ENCODE measurements around the gene PABPN1. TPM values are rescaled to one million over a fixed set of nuclear protein-coding genes. Genes with fewer than 3 reads are reported as not detected.
A peak's percentile ranks its signal among the peaks of the same experiment; 100 is the strongest.

PABPN1 gene
- total RNA-seq, 1 donor from 2014 or later = 337 TPM

DNA sequence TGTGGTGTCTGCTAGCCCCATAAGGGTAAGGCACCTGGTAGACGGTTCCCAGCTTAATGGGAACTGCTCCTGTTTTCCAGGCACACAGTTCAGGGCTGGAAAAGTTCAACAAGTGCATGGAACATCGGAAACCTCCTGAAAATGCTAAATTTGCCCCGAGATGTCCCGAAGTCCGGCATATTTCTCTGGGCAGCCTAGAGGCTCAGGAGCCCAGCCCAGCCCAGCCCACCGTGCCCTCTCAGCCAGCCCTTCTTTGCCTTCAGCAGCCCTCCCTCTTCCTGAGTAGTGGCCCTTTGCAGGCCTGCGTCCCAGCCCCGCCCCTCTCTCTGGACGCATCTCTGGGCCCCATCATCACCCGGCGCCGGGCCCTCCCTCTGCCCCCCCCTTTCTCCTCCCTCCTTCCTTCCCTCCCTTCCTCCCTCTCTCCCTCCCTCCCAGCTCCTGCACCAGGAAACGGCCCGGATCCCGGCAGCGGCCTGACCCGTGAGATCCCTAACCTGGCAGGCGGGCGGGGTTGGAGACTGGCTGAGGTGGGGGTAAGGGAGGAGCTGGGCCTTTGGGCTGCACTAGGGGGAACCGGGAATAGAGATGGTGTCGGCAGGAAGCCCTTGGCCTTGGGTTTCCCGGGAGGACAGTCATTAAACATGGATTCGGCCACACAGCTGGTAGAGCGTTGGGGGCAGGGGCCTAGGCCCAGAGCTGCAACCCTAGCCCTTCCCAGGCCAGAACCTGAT lies 14.7 kb upstream of the PABPN1 start, which contains the start of gene BCL2L2:
Gene BCL2L2 (plus strand): TSS at position 422 of the 734 bp plus-strand sequence. CDS start 935 bp downstream, outside the sequence.
- Mint-ChIP-seq H3K27me3 (no peaks in the 10 kb centered on the region), H3K9me3 (no peaks in the 10 kb centered on the region), H3K36me3 (peaks cover 6% of the 10 kb centered on the region), H3K4me1 (ENCODE audit: unreplicated experiment) (peaks cover 17% of the 10 kb centered on the region), H3K4me3 (peak within 1 kb of the TSS; percentile 97), H3K27ac (peak within 1 kb of the TSS; percentile 82)
- no peak for TF ChIP-seq CTCF (conservative IDR thresholded peaks at IDR 0.05)
- DNase-seq (ENCODE audit: extremely low spot score, unreplicated experiment) = peak; percentile 88

DNA sequence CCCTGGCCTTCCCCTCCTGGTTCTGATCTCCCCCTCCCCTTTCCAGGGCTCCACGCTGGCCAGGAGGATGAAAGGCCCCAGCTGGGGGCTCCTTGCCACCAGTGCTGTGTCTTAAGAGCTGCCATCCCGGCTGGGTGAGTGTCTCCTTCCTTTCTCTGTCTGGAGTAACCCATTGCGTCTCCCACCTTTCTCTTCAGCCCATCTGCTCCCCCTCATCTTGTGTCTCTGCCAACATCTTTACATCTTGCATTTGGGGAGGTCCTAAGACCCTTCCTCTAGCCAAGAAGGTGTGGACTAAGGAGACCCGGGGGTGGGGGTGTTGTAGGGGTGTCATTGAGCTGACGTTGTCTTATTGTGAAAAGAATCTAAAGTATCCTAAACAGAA lies 14.1 kb upstream of the PABPN1 start:
- Mint-ChIP-seq H3K36me3 (peaks cover 6% of the 10 kb centered on the region), H3K9me3 (no peaks in the 10 kb centered on the region), H3K27ac (peak overlapping the region; percentile 82), H3K4me3 (peak overlapping the region; percentile 97), H3K27me3 (no peaks in the 10 kb centered on the region), H3K4me1 (ENCODE audit: unreplicated experiment) (peaks cover 17% of the 10 kb centered on the region)
- no peak for TF ChIP-seq CTCF (conservative IDR thresholded peaks at IDR 0.05)
- no peak for DNase-seq (ENCODE audit: extremely low spot score, unreplicated experiment)

DNA sequence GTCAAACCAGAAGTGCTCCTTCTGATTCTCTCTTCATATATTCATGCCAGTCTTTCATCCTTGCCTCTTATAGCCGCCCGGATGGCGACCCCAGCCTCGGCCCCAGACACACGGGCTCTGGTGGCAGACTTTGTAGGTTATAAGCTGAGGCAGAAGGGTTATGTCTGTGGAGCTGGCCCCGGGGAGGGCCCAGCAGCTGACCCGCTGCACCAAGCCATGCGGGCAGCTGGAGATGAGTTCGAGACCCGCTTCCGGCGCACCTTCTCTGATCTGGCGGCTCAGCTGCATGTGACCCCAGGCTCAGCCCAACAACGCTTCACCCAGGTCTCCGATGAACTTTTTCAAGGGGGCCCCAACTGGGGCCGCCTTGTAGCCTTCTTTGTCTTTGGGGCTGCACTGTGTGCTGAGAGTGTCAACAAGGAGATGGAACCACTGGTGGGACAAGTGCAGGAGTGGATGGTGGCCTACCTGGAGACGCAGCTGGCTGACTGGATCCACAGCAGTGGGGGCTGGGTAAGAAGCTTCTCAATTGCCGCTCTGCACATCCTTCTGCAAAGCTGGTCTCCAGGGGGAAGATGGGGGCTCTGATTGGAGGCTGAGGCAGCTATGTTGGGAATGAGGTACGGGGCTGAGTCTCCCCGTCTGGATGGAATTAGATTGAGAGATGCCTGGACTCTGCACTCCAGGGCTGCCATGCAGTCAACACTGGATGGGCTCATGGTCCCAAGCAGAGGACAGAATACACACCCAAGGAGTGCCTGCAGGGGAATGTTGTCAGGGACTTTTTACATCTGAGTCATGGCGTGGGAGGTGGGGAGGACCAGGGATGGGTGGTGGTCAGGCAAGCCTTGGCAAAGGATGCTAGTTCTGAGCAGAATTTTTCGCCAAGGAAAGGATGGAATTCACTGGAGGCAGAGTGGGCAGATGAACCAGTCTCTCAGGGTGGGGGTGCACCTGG lies 13.3 kb upstream of the PABPN1 start:
- no peak for DNase-seq (ENCODE audit: extremely low spot score, unreplicated experiment)
- no peaks in the 10 kb centered on the region for H3K27me3 Mint-ChIP-seq

GRCh38 chr14:23308721-23309445 lies 12.4 kb upstream of the PABPN1 start:
- no peak for TF ChIP-seq CTCF (conservative IDR thresholded peaks at IDR 0.05)
- no peak for DNase-seq (ENCODE audit: extremely low spot score, unreplicated experiment)
- Mint-ChIP-seq H3K27me3 (no peaks in the 10 kb centered on the region), H3K9me3 (no peaks in the 10 kb centered on the region), H3K36me3 (peaks cover 10% of the 10 kb centered on the region), H3K27ac (no peak overlapping the region), H3K4me1 (ENCODE audit: unreplicated experiment) (peaks cover 17% of the 10 kb centered on the region), H3K4me3 (peak overlapping the region; percentile 97)

More for the DNA sequence above, 13.3 kb upstream of the PABPN1 start:
- no peaks in the 10 kb centered on the region for H3K9me3 Mint-ChIP-seq
- peak overlapping the region; percentile 82 for H3K27ac Mint-ChIP-seq
- peak overlapping the region; percentile 97 for H3K4me3 Mint-ChIP-seq
- H3K36me3 Mint-ChIP-seq = peaks cover 10% of the 10 kb centered on the region
- TF ChIP-seq CTCF (conservative IDR thresholded peaks at IDR 0.05) = no peak
- H3K4me1 Mint-ChIP-seq (ENCODE audit: unreplicated experiment) = peaks cover 17% of the 10 kb centered on the region

GRCh38 chr14:23310546-23310945 lies 10.7 kb upstream of the PABPN1 start:
- DNase-seq (ENCODE audit: extremely low spot score, unreplicated experiment) = no peak
- no peak for TF ChIP-seq CTCF (conservative IDR thresholded peaks at IDR 0.05)
- H3K27me3 Mint-ChIP-seq = no peaks in the 10 kb centered on the region
- H3K4me3 Mint-ChIP-seq = no peak overlapping the region
- H3K36me3 Mint-ChIP-seq = peaks cover 10% of the 10 kb centered on the region
- H3K9me3 Mint-ChIP-seq = no peaks in the 10 kb centered on the region
- peaks cover 17% of the 10 kb centered on the region for H3K4me1 Mint-ChIP-seq (ENCODE audit: unreplicated experiment)
- H3K27ac Mint-ChIP-seq = no peak overlapping the region
